Endothelial cell of umbilical vein (primary cell): ENCODE results near the gene ANKFN1. TPM values are rescaled to one million over a fixed set of nuclear protein-coding genes. Genes with fewer than 3 reads are reported as not detected.

Experiments used
- BruUV-seq: library from RNA; stranded (reverse); fragments of 400-500 nt; replicated peaks from 2 replicates; lab custom pipeline; 2021; lab: Mats Ljungman, UMichigan
- CTCF ChIA-PET: fragments of 300-600, 350-600 bp; sonication (Branson Sonifier 250); formaldehyde crosslinking; loops from one replicate; lab custom pipeline; 2021; ENCODE audit warnings: antibody characterized with exemption, inconsistent platforms; lab: Charles Lee
- POLR2A ChIA-PET: fragments of 300-600, 350-600 bp; sonication (Branson Sonifier 250); formaldehyde crosslinking; loops from one replicate; lab custom pipeline; 2021; ENCODE audit warnings: antibody characterized with exemption, inconsistent platforms; lab: Charles Lee
- DNase-seq: peaks from one replicate; pipeline ENCODE4 v3.0.0-alpha.2; 2011; ENCODE audit warnings: low read depth, low spot score
- FAIRE-seq: peaks from 2 replicates; lab custom pipeline; 2011; peaks lifted over from hg19 to GRCh38; lab: Jason Lieb, UNC
- H2AFZ ChIP-seq: 2 replicates; pipeline ENCODE4 v1.6.0; 2012; ENCODE audit warnings: low read depth, low read length, control low read depth, inconsistent platforms
- H3K27ac ChIP-seq: 2 replicates; pipeline ENCODE4 v1.5.1; 2011; ENCODE audit warnings: low read depth, mild to moderate bottlenecking, control low read depth, low read length, moderate library complexity; ENCODE audit not compliant: insufficient read depth
- H3K27me3 ChIP-seq, 2 experiments: 2 replicates each; pipeline versions ENCODE4 v1.6.0 to v1.6.1; 2011; ENCODE audit warnings: low read length in 2 of 2, mixed read lengths in 1 of 2; ENCODE audit not compliant: control insufficient read depth in 2 of 2, insufficient read depth in 2 of 2
- H3K36me3 ChIP-seq, 2 experiments: 2 replicates in 1 of 2; 3 replicates in 1 of 2; pipeline ENCODE4 v1.5.1; 2011; ENCODE audit warnings: low read length in 2 of 2, mild to moderate bottlenecking in 1 of 2, moderate library complexity in 1 of 2; ENCODE audit not compliant: control insufficient read depth in 2 of 2, insufficient read depth in 2 of 2; ENCODE audit errors: extremely low read depth in 1 of 2
- H3K4me1 ChIP-seq: 3 replicates; pipeline ENCODE4 v1.5.1; 2011; ENCODE audit warnings: mild to moderate bottlenecking, low read length; ENCODE audit not compliant: control insufficient read depth, insufficient read depth; ENCODE audit errors: extremely low read depth
- H3K4me2 ChIP-seq: 2 replicates; pipeline ENCODE4 v1.6.1; 2011; ENCODE audit warnings: low read length, control low read depth, mixed read lengths; ENCODE audit not compliant: insufficient read depth
- H3K4me3 ChIP-seq, 3 experiments: fragments of 200-600 bp in 1 of 3; sonication (generic), shearing (Covaris generic) in 1 of 3; replicated peaks in 1 of 3; 2 replicates each; pipeline ENCODE4 v1.5.1; 2011 to 2016; ENCODE audit warnings: control low read depth in 3 of 3, low read length in 3 of 3, mild to moderate bottlenecking in 2 of 3, inconsistent platforms in 1 of 3, low read depth in 1 of 3, moderate library complexity in 1 of 3; ENCODE audit not compliant: insufficient read depth in 1 of 3
- H3K79me2 ChIP-seq: 2 replicates; pipeline ENCODE4 v1.6.0; 2012; ENCODE audit warnings: low read length, inconsistent platforms; ENCODE audit not compliant: control insufficient read depth, insufficient read depth
- H3K9ac ChIP-seq: replicated peaks from 2 replicates; pipeline ENCODE3; 2011; ENCODE audit warnings: low read length, control low read depth; ENCODE audit not compliant: insufficient read depth; ENCODE audit errors: extremely low read depth
- H3K9me1 ChIP-seq: replicated peaks from 3 replicates; pipeline ENCODE4 v1.6.0; 2011; ENCODE audit warnings: mild to moderate bottlenecking, low read length; ENCODE audit not compliant: control insufficient read depth, insufficient read depth; ENCODE audit errors: extremely low read depth
- H3K9me3 ChIP-seq: replicated peaks from 2 replicates; pipeline ENCODE4 v1.5.1; 2012; ENCODE audit warnings: low read length, inconsistent platforms; ENCODE audit not compliant: control insufficient read depth, insufficient read depth
- H4K20me1 ChIP-seq: replicated peaks from 2 replicates; pipeline ENCODE3; 2011; ENCODE audit warnings: mild to moderate bottlenecking, low read length; ENCODE audit not compliant: control insufficient read depth, insufficient read depth; ENCODE audit errors: extremely low read depth
- EZH2 ChIP-seq: IDR thresholded peaks from 2 replicates; pipeline ENCODE4 v1.6.1; 2012; ENCODE audit warnings: borderline replicate concordance, low read depth, mild to moderate bottlenecking, moderate library complexity, low read length, inconsistent platforms; ENCODE audit not compliant: severe bottlenecking
- FOS ChIP-seq: IDR thresholded peaks from 2 replicates; pipeline ENCODE4 v1.6.1; 2011; ENCODE audit warnings: mild to moderate bottlenecking, low read length, moderate library complexity, borderline replicate concordance; ENCODE audit not compliant: insufficient read depth
- GATA2 ChIP-seq: IDR thresholded peaks from 2 replicates; pipeline ENCODE4 v1.7.0; 2011; ENCODE audit warnings: low read depth, mild to moderate bottlenecking, moderate library complexity, mixed read lengths, low read length; ENCODE audit not compliant: insufficient read length, insufficient read depth
- JUN ChIP-seq: IDR thresholded peaks from 2 replicates; pipeline ENCODE4 v1.6.1; 2011; ENCODE audit warnings: borderline replicate concordance, low read depth; ENCODE audit not compliant: insufficient read length, insufficient read depth
- MAX ChIP-seq: IDR thresholded peaks from 2 replicates; pipeline ENCODE4 v1.6.1; 2011; ENCODE audit not compliant: insufficient read depth, insufficient read length
- MYC ChIP-seq: IDR thresholded peaks from one replicate; pipeline ENCODE4 v1.6.1; 2011; ENCODE audit warnings: mild to moderate bottlenecking, low read depth, low read length
- POLR2A ChIP-seq: IDR thresholded peaks from 2 replicates; pipeline ENCODE4 v1.6.1; 2012; ENCODE audit warnings: low read depth, mild to moderate bottlenecking, control low read depth, low read length
- POLR2AphosphoS5 ChIP-seq: IDR thresholded peaks from 2 replicates; pipeline ENCODE4 v1.6.1; 2012; ENCODE audit warnings: low read depth, mild to moderate bottlenecking, control low read depth, low read length, moderate library complexity; ENCODE audit not compliant: insufficient read depth
- dilution Hi-C: fragments of 300-500 bp; cut with MboI; formaldehyde crosslinking; loops from one replicate; pipeline ENCODE4 v1.15.0; 2019; ENCODE audit warnings: low sequenced_read_pairs; ENCODE audit not compliant: extremely low pct_ligation_motif_present
- intact Hi-C: fragments of 100-400 bp; cut with micrococcal nuclease; formaldehyde crosslinking; loops from one replicate; pipeline ENCODE4 v1.10.0; 2022
- polyA plus RNA-seq, 4 experiments: library from polyadenylated mRNA; depleted of rRNA in 3 of 4; stranded (reverse) in 3 of 4; unstranded in 1 of 4; fragments of >200 nt; gene quantifications; 2 replicates each; pipeline versions ENCODE4 v1.2.1 to v1.2.3, GENCODE V29; 2011 to 2012; ENCODE audit warnings: missing spikeins in 1 of 4
- total RNA-seq: library from RNA; stranded (reverse); gene quantifications from 2 replicates; pipeline ENCODE4 v1.2.3, GENCODE V29; 2021
- TF ChIP-seq, protein P1 (sequence below), 2 donors: IDR thresholded peaks; 1 replicate in 1 of 2; 2 replicates in 1 of 2; pipeline ENCODE4 v1.5.1; 2011; ENCODE audit warnings: low read length in 2 of 2, mild to moderate bottlenecking in 2 of 2, moderate library complexity in 2 of 2, control low read depth in 1 of 2, inconsistent platforms in 1 of 2, low read depth in 1 of 2; ENCODE audit not compliant: insufficient read depth in 1 of 2; ENCODE audit errors: extremely low read depth in 1 of 2

ANKFN1 gene
- total and polyA plus RNA-seq, 2 donors (not counting 3 experiments of a cell fraction or from before 2014, with no cell fraction given) = 0.15 TPM; not detected in 1

GRCh38 chr17:56319531-56319930 lies 166.3 kb downstream of the ANKFN1 start:
- Histone ChIP-seq H3K36me3 (no peaks in the 10 kb centered on the region), H3K4me3 (no peak overlapping the region), H3K4me1 (peaks cover 17% of the 10 kb centered on the region), H2AFZ (no peak overlapping the region), H3K9me3 (no peaks in the 10 kb centered on the region), H3K4me2 (no peak overlapping the region), H3K9ac (no peak overlapping the region), H3K79me2 (no peaks in the 10 kb centered on the region), H3K9me1 (no peaks in the 10 kb centered on the region), H4K20me1 (no peaks in the 10 kb centered on the region), H3K27me3 (peaks cover 23 to 35% of the 10 kb centered on the region in 2 experiments), H3K27ac (no peak overlapping the region)
- intact Hi-C loops (loop anchor here (1.0 to 10.0 kb wide), 9 partner anchors 65 to 793 kb away; partner anchors contain the start of gene NOG), dilution Hi-C loops (no loop called here)
- ChIA-PET CTCF (interaction anchor here (0.6 to 6.9 kb wide), 49 partner anchors 11 to 788 kb away, joined by 3 to 185 read pairs (median 4); partner anchors contain the start of gene NOG), POLR2A (no interaction called here)
- DNase-seq = peak; percentile 64
- FAIRE-seq = peak; percentile 75
- TF ChIP-seq, protein P1, sequence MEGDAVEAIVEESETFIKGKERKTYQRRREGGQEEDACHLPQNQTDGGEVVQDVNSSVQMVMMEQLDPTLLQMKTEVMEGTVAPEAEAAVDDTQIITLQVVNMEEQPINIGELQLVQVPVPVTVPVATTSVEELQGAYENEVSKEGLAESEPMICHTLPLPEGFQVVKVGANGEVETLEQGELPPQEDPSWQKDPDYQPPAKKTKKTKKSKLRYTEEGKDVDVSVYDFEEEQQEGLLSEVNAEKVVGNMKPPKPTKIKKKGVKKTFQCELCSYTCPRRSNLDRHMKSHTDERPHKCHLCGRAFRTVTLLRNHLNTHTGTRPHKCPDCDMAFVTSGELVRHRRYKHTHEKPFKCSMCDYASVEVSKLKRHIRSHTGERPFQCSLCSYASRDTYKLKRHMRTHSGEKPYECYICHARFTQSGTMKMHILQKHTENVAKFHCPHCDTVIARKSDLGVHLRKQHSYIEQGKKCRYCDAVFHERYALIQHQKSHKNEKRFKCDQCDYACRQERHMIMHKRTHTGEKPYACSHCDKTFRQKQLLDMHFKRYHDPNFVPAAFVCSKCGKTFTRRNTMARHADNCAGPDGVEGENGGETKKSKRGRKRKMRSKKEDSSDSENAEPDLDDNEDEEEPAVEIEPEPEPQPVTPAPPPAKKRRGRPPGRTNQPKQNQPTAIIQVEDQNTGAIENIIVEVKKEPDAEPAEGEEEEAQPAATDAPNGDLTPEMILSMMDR (IDR thresholded peaks at IDR 0.05; ENCODE audit: extremely low read depth in 1 of 2, insufficient read depth in 1 of 2, low read depth in 1 of 2, low read length in 2 of 2) = peak; percentile 40 to 52
- TF ChIP-seq GATA2 (peak; percentile 78), EZH2 (no peak)
- BruUV-seq = no TSS peak

DNA sequence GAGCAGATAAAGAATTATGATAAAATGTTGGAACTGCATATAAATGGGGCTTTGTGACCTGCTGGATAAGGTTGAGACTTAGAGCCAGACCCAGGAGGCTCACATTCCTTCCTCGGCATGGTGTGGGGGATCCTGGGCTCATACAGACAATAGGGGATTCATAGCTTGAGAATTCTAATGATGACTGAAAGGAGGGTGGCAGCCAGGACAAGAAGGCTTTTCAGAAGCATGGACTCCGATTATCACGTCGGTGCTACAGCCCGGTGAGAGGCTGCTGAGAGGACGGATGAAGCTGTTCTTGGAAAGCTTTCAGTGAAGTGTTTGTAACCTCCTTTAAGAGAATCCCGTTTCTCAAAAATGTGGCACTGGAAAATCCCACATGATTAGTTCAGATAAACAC lies 167.2 kb downstream of the ANKFN1 start:
- Histone ChIP-seq H3K27me3 (peaks cover 22 to 32% of the 10 kb centered on the region in 2 experiments), H3K79me2 (no peaks in the 10 kb centered on the region), H3K9me3 (no peaks in the 10 kb centered on the region), H3K9ac (no peak overlapping the region), H3K9me1 (no peaks in the 10 kb centered on the region), H3K36me3 (no peaks in the 10 kb centered on the region), H3K27ac (no peak overlapping the region), H3K4me3 (no peak overlapping the region), H2AFZ (no peak overlapping the region), H3K4me1 (peaks cover 17% of the 10 kb centered on the region), H3K4me2 (no peak overlapping the region), H4K20me1 (no peaks in the 10 kb centered on the region)
- TF ChIP-seq MYC (no peak), GATA2 (no peak), POLR2AphosphoS5 (no peak), FOS (no peak), JUN (no peak), EZH2 (no peak), MAX (no peak), POLR2A (no peak)
- TF ChIP-seq, protein P1 (IDR thresholded peaks at IDR 0.05; ENCODE audit: extremely low read depth in 1 of 2, insufficient read depth in 1 of 2, low read depth in 1 of 2, low read length in 2 of 2) = no peak
- ChIA-PET CTCF (interaction anchor here (0.8 to 6.9 kb wide), 22 partner anchors 10 to 599 kb away, joined by 3 to 185 read pairs (median 4); no protein-coding TSS in a partner anchor), POLR2A (no interaction called here)
- BruUV-seq = no TSS peak
- DNase-seq (no peak), FAIRE-seq (no peak)
- dilution Hi-C loops = no loop called here
- intact Hi-C loops = no loop called here
